Raji (cell line): Measurements from ENCODE around the gene RECQL5.

Experiments used
- POLR2A ChIP-seq: IDR thresholded peaks from 2 replicates; pipeline ENCODE4 v1.6.1; 2011; ENCODE audit warnings: low read depth, low read length, control low read depth; ENCODE audit not compliant: insufficient read depth

The RECQL5 gene

DNA sequence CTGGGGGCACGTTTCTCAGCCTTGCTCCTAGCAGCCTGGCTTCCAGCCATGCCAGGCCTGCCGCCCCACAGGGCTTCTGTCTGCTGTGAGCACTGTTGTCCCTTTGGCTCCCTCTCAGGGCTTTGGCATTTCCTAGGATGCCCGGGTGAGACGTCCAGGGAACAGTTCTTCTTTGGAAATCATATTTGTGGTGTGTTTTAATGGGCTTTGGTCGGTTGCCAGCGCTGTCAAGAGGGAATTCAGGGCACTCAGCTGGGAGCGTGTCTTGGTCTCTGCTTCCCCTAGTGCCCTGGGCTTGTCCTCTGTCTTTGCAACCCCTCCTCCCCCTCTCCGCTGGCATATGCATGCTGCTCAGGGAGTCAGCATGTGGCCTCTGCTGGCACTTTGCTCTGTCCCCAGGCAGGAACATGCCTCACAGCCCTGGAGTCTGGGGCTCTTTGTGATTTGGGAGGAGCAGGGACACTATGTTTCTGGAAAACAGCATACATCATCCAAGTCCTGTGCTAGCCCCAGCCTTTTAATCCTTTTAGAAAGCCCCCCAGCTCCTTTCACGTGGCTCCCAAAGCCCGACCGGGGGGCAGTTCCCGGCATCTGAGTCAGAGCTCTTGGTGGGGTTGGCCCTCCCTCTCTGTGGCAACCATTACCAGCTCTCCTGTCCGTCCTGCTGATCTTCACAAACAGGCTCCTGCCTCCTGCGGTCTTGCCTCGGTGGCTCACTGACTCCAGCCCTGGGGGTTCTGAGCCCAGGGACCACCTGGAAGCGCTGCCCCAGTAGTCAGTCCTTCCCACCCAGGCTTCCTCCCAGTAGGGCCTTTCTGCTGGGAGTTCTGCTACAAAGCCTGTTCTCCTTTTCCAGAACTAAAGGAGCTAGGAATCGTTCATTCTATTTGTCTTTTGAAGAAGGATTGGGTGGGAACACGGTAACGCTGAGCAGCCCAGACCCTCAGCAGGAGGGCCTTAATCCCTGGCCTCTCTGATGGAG, 26.8 kb upstream of the RECQL5 start:
- TF ChIP-seq POLR2A: no peak

DNA sequence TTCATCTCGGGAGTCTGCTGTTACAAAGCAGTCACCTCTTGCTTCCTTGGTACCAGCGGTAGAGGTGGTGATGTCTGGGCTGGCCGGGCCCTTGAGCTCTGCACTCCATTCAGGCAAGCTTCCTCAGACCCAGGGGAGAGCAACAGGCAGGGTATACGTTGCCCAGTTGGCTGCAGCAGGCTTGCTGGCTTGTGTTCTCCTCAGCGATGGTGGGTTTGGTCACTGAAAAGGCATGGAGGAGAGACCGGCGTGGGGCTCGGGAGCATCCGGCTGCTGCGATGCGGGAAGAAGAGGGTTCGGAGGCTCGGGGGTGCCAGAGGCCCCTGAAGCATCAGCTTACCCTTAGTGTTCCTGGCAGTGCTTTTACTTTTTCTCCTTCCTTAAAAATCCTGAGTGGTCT, 26.0 kb upstream of the RECQL5 start:
- no peak for TF ChIP-seq POLR2A

DNA sequence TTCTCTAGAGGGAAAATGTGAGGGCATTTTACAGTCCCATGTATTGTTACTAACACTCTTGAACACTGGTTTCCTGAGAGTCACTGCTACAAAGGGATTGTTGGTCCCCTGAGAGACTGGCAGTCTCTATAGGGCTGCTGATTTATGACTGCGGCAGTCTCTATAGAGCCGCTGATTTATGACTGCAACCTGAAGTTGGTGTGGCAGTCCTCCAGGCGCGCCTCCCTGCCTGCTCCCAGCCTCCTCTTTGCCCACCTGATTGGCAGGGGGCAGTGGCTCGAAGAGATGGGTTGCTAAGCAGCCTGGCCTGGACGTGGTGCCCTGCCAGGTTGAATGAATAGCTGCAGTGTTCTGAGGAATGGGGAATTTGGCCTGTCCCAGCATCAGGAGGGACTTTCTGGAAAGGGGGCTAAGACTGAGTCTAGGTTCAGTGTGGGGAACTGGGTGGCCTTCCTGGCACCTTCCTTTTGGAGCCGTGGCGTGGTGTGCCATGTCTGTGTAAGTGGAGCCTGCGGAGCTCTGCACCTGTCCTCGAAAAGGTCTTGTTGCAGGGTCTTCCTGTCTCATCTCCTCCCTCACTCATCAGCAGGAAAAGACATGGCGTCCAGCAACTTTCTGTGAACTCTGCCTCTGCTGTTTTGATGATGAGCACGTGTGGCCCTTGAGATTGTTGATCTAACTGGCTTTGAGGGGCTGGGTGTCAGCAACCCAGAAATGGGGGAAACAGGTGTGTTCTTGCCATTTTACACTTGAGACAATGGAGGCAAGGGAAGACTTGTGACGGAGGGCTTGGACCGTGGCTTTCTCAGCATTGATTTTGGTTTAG, 25.1 kb upstream of the RECQL5 start:
- no peak for TF ChIP-seq POLR2A

DNA sequence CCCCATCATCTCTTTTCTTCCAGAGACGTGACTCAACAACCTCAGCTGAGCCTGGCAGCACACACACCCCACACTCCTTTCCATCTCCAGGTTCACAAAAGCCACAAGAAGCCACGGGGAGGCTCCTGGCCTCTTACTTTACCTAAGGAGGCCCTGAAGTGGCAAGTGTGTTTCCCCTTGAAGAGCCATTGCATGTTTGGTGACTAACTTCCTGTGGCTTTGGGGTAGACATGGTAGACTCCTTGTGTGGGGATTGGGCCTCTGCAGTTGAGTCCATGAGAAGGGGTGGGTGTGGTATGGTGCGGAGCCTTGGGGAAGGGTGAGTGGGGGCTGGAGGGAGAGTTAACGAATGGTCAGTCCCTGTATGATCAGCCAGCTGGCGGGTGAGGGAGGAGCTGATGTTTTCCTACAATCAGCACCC, 24.4 kb upstream of the RECQL5 start:
- no peak for TF ChIP-seq POLR2A

DNA sequence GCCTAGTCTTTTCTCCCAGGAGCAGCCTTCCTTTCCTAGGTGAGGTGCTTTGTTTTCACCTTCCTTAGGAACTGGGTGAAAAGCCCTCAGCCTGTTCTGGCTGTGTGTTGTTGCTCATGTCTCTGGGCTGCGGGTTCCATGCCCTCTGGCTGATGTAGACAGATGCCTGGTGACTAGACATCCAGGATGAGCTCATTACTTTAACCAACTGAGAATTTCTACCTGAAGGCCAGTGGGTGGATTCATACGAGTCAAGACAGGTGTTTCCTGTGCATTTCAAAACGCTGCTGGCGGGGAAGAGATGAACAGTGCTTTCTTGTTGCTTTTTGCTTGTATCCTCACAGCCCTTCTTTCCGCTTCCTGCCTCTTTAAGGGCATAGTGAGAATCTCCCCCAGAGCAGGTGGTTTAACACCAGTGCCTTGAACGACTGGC, 22.5 kb upstream of the RECQL5 start:
- no peak for TF ChIP-seq POLR2A

DNA sequence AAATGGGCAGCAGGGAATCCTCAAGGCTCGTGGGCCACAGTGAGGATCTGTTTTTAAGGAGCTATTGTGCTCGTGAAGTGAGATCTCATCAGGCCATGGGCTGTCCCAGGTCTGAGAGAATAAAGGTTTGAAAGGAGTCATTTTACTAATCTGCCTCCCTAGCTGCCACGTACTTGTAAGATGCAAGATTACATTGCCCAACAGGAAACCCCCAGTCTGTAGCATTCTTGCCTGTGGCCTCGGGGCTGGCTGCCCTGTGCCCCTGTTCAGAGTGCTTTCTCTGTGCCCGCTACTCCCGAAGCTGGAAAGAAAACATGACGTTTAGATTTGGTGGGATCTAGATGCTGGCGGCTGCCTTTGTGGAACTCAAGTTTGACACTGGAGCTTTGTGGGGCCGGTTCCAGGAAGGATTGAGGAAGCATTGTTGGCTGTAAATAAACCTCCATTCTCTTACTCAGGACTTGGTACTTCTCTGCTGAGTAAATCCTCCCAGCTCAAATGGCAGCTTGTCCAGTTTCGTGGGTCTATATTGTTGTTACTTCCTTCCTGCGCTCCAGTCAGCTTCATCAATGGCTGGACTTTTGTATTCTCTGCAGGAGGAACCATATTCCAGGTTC, 21.4 kb upstream of the RECQL5 start:
- no peak for TF ChIP-seq POLR2A

DNA sequence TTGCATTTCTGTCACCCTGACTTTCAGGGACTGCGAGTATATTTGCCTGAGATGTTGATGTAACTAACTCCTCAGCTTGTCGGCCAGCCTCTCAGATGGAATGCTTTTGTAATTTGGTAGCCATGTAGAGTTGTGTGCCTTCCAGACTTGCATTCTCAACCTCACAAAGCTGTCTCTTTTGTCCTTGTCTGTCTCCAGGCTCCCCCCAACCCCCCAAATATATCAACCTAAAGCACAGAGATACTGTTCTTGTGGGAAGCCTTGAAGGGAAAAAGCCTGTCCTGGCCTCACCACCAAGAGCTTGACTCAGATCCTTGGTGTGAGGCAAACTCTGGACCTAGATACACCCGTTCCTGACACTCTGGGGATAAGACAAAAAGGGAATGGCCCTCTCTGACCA, 18.5 kb upstream of the RECQL5 start:
- TF ChIP-seq POLR2A: no peak

DNA sequence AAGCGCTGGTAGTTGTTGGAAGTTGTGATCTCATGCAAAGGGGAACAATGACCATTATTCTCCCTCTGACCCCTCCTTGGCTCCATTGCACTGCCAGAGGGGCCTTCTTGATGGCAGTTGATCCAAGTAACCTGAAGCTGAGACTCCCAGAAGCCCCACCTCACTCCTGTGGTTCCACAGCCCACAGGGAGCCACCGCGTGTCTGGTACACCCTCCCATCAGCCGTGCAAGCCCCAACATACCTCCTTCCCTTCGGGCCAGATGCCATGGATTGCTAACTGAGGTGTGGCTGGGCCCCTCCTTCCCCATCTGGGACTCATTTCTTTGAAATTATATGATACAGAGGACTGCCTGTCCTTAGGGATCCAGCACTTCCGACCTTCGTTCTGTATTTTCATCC, 18.0 kb upstream of the RECQL5 start:
- TF ChIP-seq POLR2A: no peak

DNA sequence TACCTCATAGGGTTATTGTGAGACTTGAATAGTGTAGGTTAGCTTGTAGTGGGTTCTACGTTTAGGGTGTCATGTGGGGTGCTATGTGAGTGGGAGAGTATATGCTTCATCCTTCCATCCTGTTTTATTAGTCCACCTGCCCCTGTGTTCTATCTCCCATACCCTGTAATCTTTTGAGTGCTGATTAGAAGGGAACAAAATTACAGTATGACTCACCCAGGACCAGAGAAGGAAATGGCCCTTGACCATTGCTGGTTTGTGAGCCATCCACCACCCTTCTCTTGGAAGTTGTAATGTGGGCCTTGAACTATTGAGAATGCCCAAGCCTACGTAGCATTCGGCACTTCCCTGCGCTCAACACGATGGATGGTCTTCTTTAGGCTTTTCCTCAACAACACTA, 17.3 kb upstream of the RECQL5 start:
- no peak for TF ChIP-seq POLR2A

DNA sequence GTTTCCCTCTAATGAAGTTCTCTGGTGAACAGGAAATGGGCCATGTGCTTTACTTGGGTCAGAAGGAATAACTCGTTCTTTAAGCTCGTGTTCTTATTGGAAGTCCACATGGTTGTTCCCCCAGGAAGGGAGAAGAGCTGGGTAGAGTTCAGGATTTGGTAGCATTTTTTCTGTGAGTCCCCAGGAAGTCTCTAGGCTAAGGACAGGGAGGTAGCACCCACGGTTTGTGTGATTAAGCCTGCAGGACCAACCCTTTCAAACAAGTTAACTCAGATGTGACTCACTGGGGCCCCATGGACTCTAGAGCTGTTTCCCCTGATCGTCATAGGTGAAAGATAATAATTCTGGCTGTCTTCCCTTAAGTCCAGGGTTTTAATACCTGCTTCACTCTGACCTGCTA, 16.6 kb upstream of the RECQL5 start:
- no peak for TF ChIP-seq POLR2A

DNA sequence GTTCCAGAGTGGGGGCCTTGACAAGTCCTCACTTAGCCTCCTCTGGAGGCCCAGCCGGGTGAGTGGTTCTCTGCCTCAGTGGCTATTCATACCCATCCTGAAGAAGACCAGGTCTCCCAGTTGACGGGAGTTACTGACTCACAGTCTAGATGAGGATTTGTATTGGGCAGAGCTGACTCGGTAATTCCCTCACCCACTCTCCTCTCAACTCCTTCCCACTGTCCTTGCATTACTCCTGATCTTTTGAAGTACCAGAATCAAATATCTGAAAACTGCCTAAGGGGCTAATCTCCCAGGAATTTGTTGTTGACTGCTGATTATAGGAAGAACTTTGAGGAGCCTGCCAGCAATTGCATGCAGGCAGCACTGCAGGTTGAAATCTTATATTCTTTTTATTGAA, 14.3 kb upstream of the RECQL5 start:
- no peak for TF ChIP-seq POLR2A

DNA sequence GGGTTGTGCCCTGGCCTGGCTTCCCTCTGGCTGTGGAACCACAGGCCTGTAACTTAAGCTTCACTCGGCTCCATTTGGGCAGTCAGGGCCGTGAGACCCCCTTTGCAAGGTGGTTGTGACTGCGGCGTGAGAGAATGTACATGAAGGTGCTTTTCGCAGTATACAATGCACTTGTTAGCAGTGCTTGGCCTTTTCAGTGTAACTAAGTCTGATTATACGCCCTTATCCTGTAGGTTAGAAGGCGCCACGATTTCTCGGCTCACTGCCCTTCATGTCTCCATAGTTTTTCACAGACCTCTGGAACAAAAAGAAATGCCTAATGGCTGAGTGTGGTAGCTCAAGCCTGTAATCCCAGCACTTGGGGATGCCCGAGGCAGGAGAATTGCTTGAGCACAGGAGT, 13.5 kb upstream of the RECQL5 start:
- no peak for TF ChIP-seq POLR2A

DNA sequence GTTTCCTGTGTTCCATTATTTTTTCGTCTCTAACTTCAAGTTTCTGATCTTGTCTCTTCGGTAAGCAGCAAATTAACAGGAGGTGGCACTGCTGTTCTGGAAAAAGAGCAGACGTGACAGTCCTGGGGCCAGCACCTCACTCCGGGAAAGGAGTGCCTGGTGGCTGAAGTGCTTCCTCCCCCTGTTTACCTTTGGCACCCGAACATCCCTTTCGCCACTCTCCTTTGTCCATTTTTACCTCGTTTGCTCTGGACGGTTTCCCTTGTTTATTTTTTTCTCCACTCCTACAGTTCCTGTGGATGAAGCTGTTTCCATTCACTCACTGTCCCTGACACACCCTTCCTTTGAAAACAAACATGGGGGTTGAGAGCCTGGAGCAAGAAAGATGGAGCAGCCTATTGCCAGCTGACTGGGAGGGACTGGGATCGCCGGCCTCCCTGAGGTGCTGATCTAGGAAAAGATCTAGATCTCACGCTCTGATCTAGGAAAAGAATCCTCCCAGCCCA, 12.8 kb upstream of the RECQL5 start:
- TF ChIP-seq POLR2A: no peak

DNA sequence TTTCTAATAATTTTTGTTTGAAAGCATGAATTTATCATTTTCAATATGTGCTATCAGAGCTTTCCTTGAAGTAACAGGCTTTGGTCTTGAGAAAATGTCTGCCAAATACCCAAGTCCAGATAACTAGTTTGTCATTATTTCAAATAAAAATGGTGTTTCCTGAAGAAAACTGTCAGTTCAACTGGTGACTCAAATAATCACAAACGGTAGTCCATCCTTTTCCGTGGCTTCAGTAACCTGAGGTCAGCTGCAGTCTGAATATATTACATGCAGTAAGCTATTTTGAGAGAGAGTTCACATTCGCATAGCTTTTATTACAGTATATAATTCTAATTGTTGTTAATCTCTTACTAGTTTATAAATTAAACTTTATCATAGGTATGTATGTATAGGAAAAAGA, 9.5 kb upstream of the RECQL5 start:
- TF ChIP-seq POLR2A: no peak

DNA sequence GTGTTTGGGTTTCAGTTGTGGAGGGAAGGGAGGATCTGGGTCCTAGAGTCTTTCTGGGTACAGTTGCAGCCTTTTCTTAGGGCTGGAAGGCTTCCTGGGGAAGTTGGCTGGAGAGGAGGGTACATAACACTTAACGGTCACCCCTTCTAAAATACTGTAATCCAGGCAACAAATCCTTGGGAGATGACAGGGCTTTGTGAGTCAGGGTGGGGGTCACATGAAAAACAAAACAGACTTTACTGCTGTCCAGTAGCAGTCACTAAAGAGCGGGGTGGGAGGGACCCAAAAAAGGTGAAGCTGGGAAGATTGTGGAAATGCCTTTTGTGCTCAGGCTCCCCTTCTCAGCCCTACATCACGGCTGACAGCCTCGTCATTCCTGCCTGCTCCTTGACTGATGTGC, 6.5 kb upstream of the RECQL5 start:
- TF ChIP-seq POLR2A: no peak
